Adrenal gland (tissue), 12 donors: ENCODE results near the gene SNCB. TPM values are rescaled to one million over a fixed set of nuclear protein-coding genes. Genes with fewer than 3 reads are reported as not detected.

ENCODE experiments used
- DNase-seq, 7 donors: peaks; one replicate each; pipeline ENCODE4 v3.0.0-alpha.2; 2019 to 2020
- H3K27ac ChIP-seq, 5 donors: fragments of 200-600 bp; sonication (generic) in 4 of 5; 1 replicate in 3 of 5; 2 replicates in 2 of 5; pipeline versions ENCODE4 v1.5.1 to v1.8.0; 2016 to 2020; ENCODE audit warnings: mild to moderate bottlenecking in 1 of 5
- H3K27me3 ChIP-seq: fragments of 200-600 bp; 2 replicates; pipeline ENCODE4 v1.8.0; 2021
- H3K36me3 ChIP-seq, 2 donors: fragments of 200-600 bp; replicated peaks in 1 of 2; 1 replicate in 1 of 2; 2 replicates in 1 of 2; pipeline versions ENCODE4 v1.5.1 to v1.8.0; 2018 to 2022
- H3K4me1 ChIP-seq, 2 donors: fragments of 200-600 bp; replicated peaks in 1 of 2; 1 replicate in 1 of 2; 2 replicates in 1 of 2; pipeline versions ENCODE4 v1.5.1 to v1.8.0; 2018 to 2021
- H3K4me3 ChIP-seq, 4 donors: fragments of 200-600 bp; sonication (generic) in 3 of 4; one replicate each; pipeline ENCODE4 v1.5.1; 2016 to 2018
- H3K9me3 ChIP-seq, 3 donors: fragments of 200-600 bp; sonication (generic) in 1 of 3; replicated peaks in 1 of 3; 1 replicate in 2 of 3; 2 replicates in 1 of 3; pipeline versions ENCODE4 v1.5.1 to v1.8.0; 2016 to 2021
- POLR2A ChIP-seq, 2 donors: fragments of 450-650 bp; IDR thresholded peaks; one replicate each; pipeline ENCODE4 v1.6.1; 2017; ENCODE audit warnings: antibody characterized with exemption in 2 of 2, mild to moderate bottlenecking in 2 of 2, moderate library complexity in 1 of 2
- WGBS, 4 donors: extraction: QIAGEN DNeasy Blood & Tissue Kit in 2 of 4; methylation state at CpG; one replicate each; pipeline versions ENCODE4 v1.1.5 to v1.1.7; 2013 to 2017; 5-methylcytosine and 5-hydroxymethylcytosine counted together
- intact Hi-C, 2 donors: fragments of 100-400 bp; cut with DNase I; formaldehyde crosslinking; loops; one replicate each; pipeline versions ENCODE4 v1.14.1 to v1.15.0; 2022 to 2023
- polyA plus RNA-seq, 3 donors: library from polyadenylated mRNA; stranded (reverse); fragments of 200-250 nt in 2 of 3; fragments of 350-450 nt in 1 of 3; fragmentation: Illumina TruSeq in 1 of 3; extraction: RNeasy Lipid Tissue Mini Kit (QIAGEN cat#74804) in 1 of 3; gene quantifications; one replicate each; pipeline ENCODE4 v1.2.3, GENCODE V29; 2013 to 2014
- total RNA-seq, 9 donors: library from RNA; depleted of rRNA in 4 of 9; stranded (reverse); fragments of >200 nt in 4 of 9; fragments of 120-200 nt in 1 of 9; fragmentation: NEBNext Ultra II Directional in 1 of 9; extraction: Animal tissue kit (Norgen Biotek cat#: 25700) in 1 of 9; gene quantifications; one replicate each; pipeline versions ENCODE4 v1.1.0 to v1.2.4, GENCODE V29; 2013 to 2023
- TF ChIP-seq, protein P1 (sequence below), 6 experiments: fragments of 450-650 bp in 4 of 6; fragments of 200-600 bp in 2 of 6; sonication (generic) in 1 of 6; IDR thresholded peaks; 1 replicate in 5 of 6; 2 replicates in 1 of 6; pipeline versions ENCODE4 v1.5.1 to v1.8.0; 2016 to 2021; ENCODE audit warnings: antibody characterized with exemption in 6 of 6, mild to moderate bottlenecking in 2 of 6, moderate library complexity in 1 of 6
- donor health status: healthy with polysubstance abuse.
- donor health status: Bipolar disorder and iron deficiency.
- donor health status: DM: yes; HTN: yes; CAD: no.
- donor health status: DM: no; HTN: no; CAD: no.
- donor health status: DM: no; HTN: no; CAD: no.
- donor health status: DM: yes; HTN: yes; CAD: no.

SNCB gene
- total and polyA plus RNA-seq, 12 donors: 0.19 to 8.6 (median 1.5) TPM; not detected in 4

- intact Hi-C loops: no loop called here
- no peak for TF ChIP-seq POLR2A (IDR thresholded peaks at IDR 0.05)
- TF ChIP-seq, protein P1, sequence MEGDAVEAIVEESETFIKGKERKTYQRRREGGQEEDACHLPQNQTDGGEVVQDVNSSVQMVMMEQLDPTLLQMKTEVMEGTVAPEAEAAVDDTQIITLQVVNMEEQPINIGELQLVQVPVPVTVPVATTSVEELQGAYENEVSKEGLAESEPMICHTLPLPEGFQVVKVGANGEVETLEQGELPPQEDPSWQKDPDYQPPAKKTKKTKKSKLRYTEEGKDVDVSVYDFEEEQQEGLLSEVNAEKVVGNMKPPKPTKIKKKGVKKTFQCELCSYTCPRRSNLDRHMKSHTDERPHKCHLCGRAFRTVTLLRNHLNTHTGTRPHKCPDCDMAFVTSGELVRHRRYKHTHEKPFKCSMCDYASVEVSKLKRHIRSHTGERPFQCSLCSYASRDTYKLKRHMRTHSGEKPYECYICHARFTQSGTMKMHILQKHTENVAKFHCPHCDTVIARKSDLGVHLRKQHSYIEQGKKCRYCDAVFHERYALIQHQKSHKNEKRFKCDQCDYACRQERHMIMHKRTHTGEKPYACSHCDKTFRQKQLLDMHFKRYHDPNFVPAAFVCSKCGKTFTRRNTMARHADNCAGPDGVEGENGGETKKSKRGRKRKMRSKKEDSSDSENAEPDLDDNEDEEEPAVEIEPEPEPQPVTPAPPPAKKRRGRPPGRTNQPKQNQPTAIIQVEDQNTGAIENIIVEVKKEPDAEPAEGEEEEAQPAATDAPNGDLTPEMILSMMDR (IDR thresholded peaks at IDR 0.05): no peak
Observed at GRCh38 chr5:176640616-176641015, 10.3 kb upstream of the SNCB start.

DNA sequence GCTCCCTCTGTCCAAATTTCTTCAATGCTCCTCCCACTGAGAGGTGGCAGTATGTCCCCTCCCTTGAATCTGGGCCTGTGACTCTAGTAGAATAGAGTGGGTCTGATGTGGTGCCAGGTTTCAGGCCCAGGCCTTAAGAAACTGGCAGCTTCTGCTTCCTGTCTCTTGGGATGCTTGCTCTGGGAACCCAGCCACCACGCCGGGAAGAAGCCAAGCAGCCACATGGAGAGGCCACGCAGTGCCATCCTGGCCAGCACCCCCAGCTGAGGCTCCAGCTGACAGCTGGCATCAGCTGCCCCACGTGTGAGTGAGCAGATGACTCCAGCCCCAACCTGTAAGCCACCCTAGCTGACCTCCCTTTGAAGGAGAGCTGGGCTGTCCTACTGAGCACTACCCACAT is 9.6 kb upstream of the SNCB start:
- Histone ChIP-seq H3K4me3 (no peak overlapping the region), H3K27ac (no peak overlapping the region), H3K36me3 (no peaks in the 10 kb centered on the region), H3K9me3 (no peaks in the 10 kb centered on the region), H3K27me3 (no peaks in the 10 kb centered on the region), H3K4me1 (peaks cover 0 to 6% of the 10 kb centered on the region in 2 donors)
- TF ChIP-seq POLR2A (IDR thresholded peaks at IDR 0.05): no peak
- TF ChIP-seq, protein P1 (IDR thresholded peaks at IDR 0.05): no peak
- peak in 6 of 7 donors; percentile 32 to 73 (median 54) for DNase-seq
- intact Hi-C loops: no loop called here
- WGBS, 4 donors: 46 to 57% (median 49%) methylated on average over 2 to 4 of the region's 4 CpGs

More at GRCh38 chr5:176640616-176641015, 10.3 kb upstream of the SNCB start:
- Histone ChIP-seq H3K4me1 (peaks cover 0 to 6% of the 10 kb centered on the region in 2 donors), H3K9me3 (no peaks in the 10 kb centered on the region), H3K27ac (no peak overlapping the region), H3K36me3 (no peaks in the 10 kb centered on the region), H3K27me3 (no peaks in the 10 kb centered on the region), H3K4me3 (no peak overlapping the region)
- 71 to 82% (median 74%) methylated on average over 4 of the region's 4 CpGs for WGBS, 4 donors
- no peak for DNase-seq

DNA sequence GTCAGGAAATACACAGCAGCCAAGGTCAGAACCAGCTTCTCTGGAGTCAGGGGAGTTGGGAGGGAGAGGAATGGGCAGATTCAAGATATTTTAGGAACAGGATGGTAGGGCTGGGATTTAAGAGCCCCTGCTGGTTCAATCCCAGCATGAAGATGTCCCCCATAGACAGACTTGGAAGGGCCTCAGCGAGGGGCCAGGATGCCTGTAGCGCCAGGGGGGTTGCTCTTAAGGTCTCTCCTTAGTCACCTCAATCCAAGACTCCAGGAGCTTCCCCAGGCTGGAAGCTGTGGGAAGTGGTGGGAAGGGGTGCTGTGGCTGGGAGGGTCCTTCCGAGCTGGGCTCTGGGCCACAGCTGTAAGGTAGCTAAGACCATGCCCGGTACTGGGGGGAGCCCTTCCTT is 8.9 kb upstream of the SNCB start:
- intact Hi-C loops: no loop called here

DNA sequence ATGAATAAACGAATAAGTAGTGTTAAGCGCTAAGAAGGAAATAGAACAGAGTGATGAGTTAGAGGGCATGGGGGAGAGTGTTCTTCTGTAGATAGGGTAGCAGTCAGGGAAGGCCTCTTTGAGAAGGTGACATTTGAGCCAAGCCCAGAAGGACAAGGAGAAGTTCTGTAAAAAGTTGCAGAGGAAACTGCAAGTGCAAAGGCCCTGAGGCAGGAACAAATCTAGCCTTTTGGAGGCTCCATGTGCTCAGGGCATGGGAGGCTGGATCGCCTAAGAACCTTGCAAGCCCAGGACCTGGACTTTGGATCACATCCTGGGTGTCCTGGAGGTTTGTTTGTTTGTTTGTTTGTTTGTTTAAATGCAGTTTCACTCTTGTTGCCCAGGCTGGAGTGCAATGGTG is 8.1 kb upstream of the SNCB start:
- no peak for DNase-seq
- Histone ChIP-seq H3K4me3 (no peak overlapping the region), H3K27ac (no peak overlapping the region), H3K4me1 (peaks cover 0 to 6% of the 10 kb centered on the region in 2 donors), H3K27me3 (no peaks in the 10 kb centered on the region), H3K36me3 (no peaks in the 10 kb centered on the region), H3K9me3 (no peaks in the 10 kb centered on the region)
- intact Hi-C loops: no loop called here
- TF ChIP-seq, protein P1 (IDR thresholded peaks at IDR 0.05): no peak
- TF ChIP-seq POLR2A (IDR thresholded peaks at IDR 0.05): no peak
- WGBS, 4 donors: 91 to 94% (median 93%) methylated on average over 3 of the region's 3 CpGs

More for the DNA sequence above, 8.9 kb upstream of the SNCB start:
- no peak for DNase-seq
- H3K4me1 ChIP-seq: peaks cover 0 to 6% of the 10 kb centered on the region in 2 donors
- H3K36me3 ChIP-seq: no peaks in the 10 kb centered on the region
- no peak overlapping the region for H3K27ac ChIP-seq
- WGBS, 4 donors: 62 to 88% (median 68%) methylated on average over 2 to 4 of the region's 4 CpGs
- no peaks in the 10 kb centered on the region for H3K9me3 ChIP-seq
- no peaks in the 10 kb centered on the region for H3K27me3 ChIP-seq
- H3K4me3 ChIP-seq: no peak overlapping the region
- TF ChIP-seq, protein P1 (IDR thresholded peaks at IDR 0.05): no peak
- no peak for TF ChIP-seq POLR2A (IDR thresholded peaks at IDR 0.05)
